Heart left ventricle (tissue), 13 donors: ENCODE data around the gene GNB5.

ENCODE experiments used
- POLR2A ChIP-seq, 2 donors: fragments of 450-650 bp; IDR thresholded peaks; one replicate each; pipeline ENCODE4 v1.6.1; 2017; ENCODE audit warnings: antibody characterized with exemption in 2 of 2, mild to moderate bottlenecking in 2 of 2, moderate library complexity in 2 of 2
- TF ChIP-seq, protein P1 (sequence below), 12 donors: fragments of 200-600 bp; sonication (generic) in 4 of 12; IDR thresholded peaks; one replicate each; pipeline versions ENCODE4 v1.5.0 to v1.8.0; 2018 to 2022; ENCODE audit warnings: antibody characterized with exemption in 12 of 12, mild to moderate bottlenecking in 5 of 12
- donor health status: ischemic (EF 13 %, LVEDD 7.1; RV severe dilation, severe dysfunction).
- donor health status: DM: no; HTN: yes; CAD: no.
- donor health status: DM: no; HTN: no; CAD: no.
- donor health status: ischemic (EF 25% LVEDD 6.9; RV normal size, moderate dysfunction).
- donor health status: ischemic (EF 25% LVEDD 5.7; RV mildly dilated, moderate dysfunction).
- donor health status: ischemic (EF 35%, LVEDD 5.7; RV mildly dilated, moderate dysfunction).
- donor health status: nonischemic (EF 11% LVEDD 7.7; RV severe dilation, severe dysfunction).
- donor health status: DM: yes; HTN: yes; CAD: no.
- donor health status: PGD.
- donor health status: ischemic (EF 29% LVEDD 5.4; RV normal size, mild dysfunction).
- donor health status: nonischemic (EF 23%, LVEDD 6.1; RV moderate dilation, normal function).

DNA sequence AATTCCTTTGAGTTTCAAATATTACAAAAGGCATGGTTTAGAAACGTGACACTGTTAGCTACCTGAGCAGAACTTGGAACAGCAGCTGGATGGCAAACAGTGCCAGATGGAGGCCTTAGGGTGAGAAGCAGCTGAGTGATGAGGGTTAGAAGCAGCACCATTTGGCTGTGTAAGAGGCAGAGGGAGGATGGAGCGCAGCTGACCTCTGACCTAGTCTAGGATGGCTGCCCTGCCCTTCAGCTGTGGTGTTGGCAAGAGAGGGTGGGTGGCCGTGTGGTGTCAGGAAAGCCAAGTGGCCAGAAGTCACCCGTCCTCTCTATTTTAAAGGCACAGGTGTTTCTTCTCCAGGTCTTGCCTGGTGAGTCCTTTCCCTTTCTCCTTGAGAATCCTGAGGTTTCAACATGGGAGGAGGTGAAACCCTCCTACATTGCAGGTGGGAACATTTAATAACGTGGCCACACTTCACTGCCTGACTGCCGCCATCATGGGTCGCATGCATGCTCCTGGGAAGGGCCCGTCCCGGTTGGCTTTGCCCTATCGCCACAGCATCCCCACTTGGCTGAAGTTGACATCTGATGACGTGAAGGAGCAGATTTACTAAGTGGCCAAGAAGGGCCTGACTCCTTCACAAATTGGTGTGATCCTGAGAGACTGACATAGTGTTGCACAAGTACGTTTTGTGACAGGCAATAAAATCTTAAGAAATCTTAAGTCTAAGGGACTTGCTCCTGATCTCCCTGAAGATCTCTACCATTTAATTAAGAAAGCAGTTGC lies 96.2 kb downstream of the GNB5 start:
- TF ChIP-seq, protein P1, sequence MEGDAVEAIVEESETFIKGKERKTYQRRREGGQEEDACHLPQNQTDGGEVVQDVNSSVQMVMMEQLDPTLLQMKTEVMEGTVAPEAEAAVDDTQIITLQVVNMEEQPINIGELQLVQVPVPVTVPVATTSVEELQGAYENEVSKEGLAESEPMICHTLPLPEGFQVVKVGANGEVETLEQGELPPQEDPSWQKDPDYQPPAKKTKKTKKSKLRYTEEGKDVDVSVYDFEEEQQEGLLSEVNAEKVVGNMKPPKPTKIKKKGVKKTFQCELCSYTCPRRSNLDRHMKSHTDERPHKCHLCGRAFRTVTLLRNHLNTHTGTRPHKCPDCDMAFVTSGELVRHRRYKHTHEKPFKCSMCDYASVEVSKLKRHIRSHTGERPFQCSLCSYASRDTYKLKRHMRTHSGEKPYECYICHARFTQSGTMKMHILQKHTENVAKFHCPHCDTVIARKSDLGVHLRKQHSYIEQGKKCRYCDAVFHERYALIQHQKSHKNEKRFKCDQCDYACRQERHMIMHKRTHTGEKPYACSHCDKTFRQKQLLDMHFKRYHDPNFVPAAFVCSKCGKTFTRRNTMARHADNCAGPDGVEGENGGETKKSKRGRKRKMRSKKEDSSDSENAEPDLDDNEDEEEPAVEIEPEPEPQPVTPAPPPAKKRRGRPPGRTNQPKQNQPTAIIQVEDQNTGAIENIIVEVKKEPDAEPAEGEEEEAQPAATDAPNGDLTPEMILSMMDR (IDR thresholded peaks at IDR 0.05): no peak
- no peak for TF ChIP-seq POLR2A (IDR thresholded peaks at IDR 0.05)
